Hematopoietic multipotent progenitor cell treated with erythropoietin and hydrocortisone succinate and interleukin-3 and kit ligand, for 8 days (in vitro differentiated cells): Measurements from ENCODE around the gene ARHGEF38.
"Not testable (repeated sequence)": the region's sequence is repeated elsewhere in the genome, so short reads cannot be mapped to it uniquely, and the experiment has no call there.

Experiments used
- DNase-seq: peaks from one replicate; pipeline ENCODE4 v3.0.0-alpha.2; 2015

Gene ARHGEF38

DNA sequence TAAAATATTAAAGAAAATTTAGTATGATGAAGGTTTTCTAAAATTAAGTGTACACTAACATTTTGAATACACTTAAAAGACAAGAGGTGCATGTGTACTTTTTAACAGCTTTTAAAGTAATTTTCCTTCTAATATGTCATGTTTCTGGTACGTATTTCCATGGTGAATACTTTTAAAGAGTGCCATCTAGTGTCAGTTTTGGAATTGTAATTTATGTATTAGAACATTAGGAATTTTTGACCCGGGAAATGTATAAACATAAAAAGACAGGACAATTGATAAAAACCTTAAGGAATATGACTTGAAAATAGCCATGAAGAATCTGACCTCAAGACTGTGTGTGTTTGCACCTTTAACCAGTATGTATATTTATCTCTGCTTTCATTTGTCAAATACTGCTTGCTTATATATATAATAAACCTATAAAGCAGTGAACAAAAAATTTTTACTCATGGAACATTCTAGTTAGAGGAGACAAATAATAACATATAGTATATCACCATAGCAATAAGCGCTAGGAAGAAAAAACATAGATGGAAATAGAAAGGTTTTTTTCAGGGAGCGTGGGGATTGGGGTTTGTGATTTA is 163.4 kb downstream of the ARHGEF38 start:
- peak; percentile 66 for DNase-seq

DNA sequence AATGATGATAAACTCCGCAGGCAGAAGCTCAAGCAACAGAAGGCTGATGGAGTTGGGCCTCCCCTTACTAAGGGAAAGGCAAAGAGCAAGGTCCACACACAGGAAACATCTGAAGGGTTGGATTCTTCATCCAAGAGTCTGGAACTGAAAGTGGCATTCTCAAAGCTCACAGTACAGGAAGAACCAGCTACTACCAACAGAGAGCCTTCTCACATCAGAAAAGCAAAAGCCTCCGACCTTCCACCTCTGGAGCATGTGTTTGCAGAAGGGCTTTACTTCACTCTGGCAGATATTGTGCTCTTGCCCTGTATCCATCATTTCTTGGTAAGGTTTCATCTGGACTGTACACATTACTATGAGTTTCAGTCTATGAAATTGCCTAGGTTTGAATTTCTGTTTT is 166.8 kb downstream of the ARHGEF38 start:
- DNase-seq = no peak

DNA sequence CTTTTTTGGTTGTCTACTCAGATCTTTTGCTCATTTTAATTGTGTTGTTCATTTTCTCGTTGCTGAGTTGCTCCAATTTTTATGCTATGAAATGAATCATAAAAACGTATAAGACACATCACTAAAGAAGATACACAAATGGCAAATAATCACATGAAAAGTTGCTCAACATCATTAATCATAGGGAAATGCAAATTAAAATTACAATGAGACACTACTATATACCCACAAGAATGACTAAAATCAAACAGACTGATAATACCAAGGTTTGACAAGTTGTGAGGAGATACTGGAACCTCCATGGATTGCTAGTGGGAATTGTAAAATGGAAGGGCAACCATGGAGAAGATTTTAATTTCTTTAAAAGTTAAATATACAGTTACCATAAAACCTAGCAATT is 173.2 kb downstream of the ARHGEF38 start:
- DNase-seq = no peak

DNA sequence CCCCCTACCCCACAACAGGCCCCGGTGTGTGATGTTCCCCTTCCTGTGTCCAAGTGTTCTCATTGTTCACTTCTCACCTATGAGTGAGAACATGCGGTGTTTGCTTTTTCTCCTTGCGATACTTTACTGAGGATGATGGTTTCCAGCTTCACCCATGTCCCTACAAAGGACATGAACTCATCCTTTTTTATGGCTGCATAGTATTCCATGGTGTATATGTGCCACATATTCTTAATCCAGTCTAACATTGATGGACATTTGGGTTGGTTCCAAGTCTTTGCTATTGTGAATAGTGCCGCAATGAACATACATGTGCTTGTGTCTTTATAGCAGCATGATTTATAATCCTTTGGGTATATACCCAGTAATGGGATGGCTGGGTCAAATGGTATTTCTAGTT is 177.5 kb downstream of the ARHGEF38 start:
- DNase-seq = not testable (repeated sequence)
